DMS53 (cell line): ENCODE data around the gene L3MBTL4.
"Not testable (repeated sequence)": the region's sequence is repeated elsewhere in the genome, so short reads cannot be mapped to it uniquely, and the experiment has no call there.

ENCODE experiments used
- DNase-seq: peaks from one replicate; lab custom pipeline; 2025; lab: John Stamatoyannopoulos, UW

The L3MBTL4 gene

GRCh38 chr18:6406075-6406909, 8.4 kb downstream of the L3MBTL4 start:
- no peak for DNase-seq

- no peak for DNase-seq
These were observed 9.3 kb downstream of the L3MBTL4 start for GRCh38 chr18:6405237-6406074.

- no peak for DNase-seq
These were observed 9.9 kb downstream of the L3MBTL4 start for GRCh38 chr18:6404834-6405233.

GRCh38 chr18:6401687-6402086, 13.0 kb downstream of the L3MBTL4 start:
- peak; percentile 23 for DNase-seq

GRCh38 chr18:6399776-6400175, 14.9 kb downstream of the L3MBTL4 start:
- DNase-seq = no peak

- DNase-seq = peak; percentile 87
These were observed 16.7 kb downstream of the L3MBTL4 start for GRCh38 chr18:6397931-6398566.

GRCh38 chr18:6396847-6397246, 17.9 kb downstream of the L3MBTL4 start:
- DNase-seq = no peak

- DNase-seq = no peak
These were observed 18.4 kb downstream of the L3MBTL4 start for GRCh38 chr18:6396276-6396675.

GRCh38 chr18:6389005-6389404, 25.7 kb downstream of the L3MBTL4 start:
- DNase-seq = no peak

- peak; percentile 83 for DNase-seq
These were observed 31.7 kb downstream of the L3MBTL4 start for GRCh38 chr18:6382963-6383362.

- DNase-seq = not testable (repeated sequence)
These were observed 37.2 kb downstream of the L3MBTL4 start for GRCh38 chr18:6377473-6377872.

GRCh38 chr18:6376433-6377229, 38.1 kb downstream of the L3MBTL4 start:
- no peak for DNase-seq

GRCh38 chr18:6374935-6375529, 39.7 kb downstream of the L3MBTL4 start:
- peak; percentile 92 for DNase-seq

GRCh38 chr18:6374340-6374739, 40.4 kb downstream of the L3MBTL4 start:
- peak; percentile 95 for DNase-seq

GRCh38 chr18:6373187-6373586, 41.5 kb downstream of the L3MBTL4 start:
- no peak for DNase-seq

GRCh38 chr18:6370886-6371635, 43.6 kb downstream of the L3MBTL4 start:
- peak; percentile 88 for DNase-seq

- DNase-seq = peak; percentile 87
These were observed 44.3 kb downstream of the L3MBTL4 start for GRCh38 chr18:6370410-6370809.

- DNase-seq = no peak
These were observed 46.7 kb downstream of the L3MBTL4 start for GRCh38 chr18:6368017-6368416.

- no peak for DNase-seq
These were observed 47.5 kb downstream of the L3MBTL4 start for GRCh38 chr18:6367208-6367607.

GRCh38 chr18:6366776-6367175, 47.9 kb downstream of the L3MBTL4 start:
- DNase-seq = no peak

- DNase-seq = no peak
These were observed 49.3 kb downstream of the L3MBTL4 start for GRCh38 chr18:6365385-6365784.
